HG03460 (cell line): ENCODE measurements around the gene PCBP3.

Experiments
- ATAC-seq: cut with Tn5 transposase; IDR thresholded peaks from one replicate; pipeline ENCODE4 v1.9.1; 2021; ENCODE audit not compliant: unreplicated experiment

Gene PCBP3

DNA sequence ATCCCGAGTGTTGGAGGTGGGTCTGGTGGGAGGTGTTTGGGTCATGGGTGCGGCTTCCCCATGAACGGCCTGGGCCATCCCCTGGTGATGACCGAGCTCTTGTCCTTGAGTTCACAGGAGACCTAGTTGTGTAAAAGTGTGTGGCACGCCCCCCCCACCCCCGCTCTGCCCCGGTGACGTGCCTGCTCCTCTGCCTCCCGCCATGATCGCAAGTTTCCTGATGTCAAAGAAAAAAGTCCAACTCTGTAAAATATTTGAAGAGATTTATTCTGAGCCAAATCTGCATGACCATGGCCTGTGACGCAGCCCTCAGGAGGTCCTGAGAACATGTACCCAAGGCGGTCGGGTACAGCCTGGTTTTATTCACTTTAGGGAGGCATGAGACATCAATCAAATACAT is 212.9 kb downstream of the PCBP3 start:
- no peak for ATAC-seq

- ATAC-seq = no peak
These were observed 213.4 kb downstream of the PCBP3 start for GRCh38 chr21:45856906-45857305.

DNA sequence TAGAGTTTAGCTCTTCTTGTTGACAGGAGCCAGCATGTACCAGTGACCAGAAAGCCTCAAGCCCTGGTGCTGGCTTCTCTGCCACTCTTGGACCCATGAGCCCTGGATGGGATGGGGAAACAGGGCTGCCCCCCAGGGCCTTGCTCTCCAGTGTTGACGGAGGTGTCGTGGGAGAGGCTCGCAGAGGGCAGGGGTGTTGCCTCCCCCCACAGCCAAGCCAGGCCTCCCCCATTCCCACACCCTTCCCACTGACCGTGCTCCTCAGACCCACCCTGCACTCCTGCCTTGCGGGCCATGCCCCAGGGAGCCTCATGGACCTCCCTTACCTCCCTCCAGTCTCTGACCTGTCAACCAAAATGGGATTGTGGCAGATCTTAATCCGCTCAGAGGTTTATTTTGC is 214.2 kb downstream of the PCBP3 start:
- no peak for ATAC-seq

GRCh38 chr21:45858180-45858579 is 214.7 kb downstream of the PCBP3 start:
- no peak for ATAC-seq

DNA sequence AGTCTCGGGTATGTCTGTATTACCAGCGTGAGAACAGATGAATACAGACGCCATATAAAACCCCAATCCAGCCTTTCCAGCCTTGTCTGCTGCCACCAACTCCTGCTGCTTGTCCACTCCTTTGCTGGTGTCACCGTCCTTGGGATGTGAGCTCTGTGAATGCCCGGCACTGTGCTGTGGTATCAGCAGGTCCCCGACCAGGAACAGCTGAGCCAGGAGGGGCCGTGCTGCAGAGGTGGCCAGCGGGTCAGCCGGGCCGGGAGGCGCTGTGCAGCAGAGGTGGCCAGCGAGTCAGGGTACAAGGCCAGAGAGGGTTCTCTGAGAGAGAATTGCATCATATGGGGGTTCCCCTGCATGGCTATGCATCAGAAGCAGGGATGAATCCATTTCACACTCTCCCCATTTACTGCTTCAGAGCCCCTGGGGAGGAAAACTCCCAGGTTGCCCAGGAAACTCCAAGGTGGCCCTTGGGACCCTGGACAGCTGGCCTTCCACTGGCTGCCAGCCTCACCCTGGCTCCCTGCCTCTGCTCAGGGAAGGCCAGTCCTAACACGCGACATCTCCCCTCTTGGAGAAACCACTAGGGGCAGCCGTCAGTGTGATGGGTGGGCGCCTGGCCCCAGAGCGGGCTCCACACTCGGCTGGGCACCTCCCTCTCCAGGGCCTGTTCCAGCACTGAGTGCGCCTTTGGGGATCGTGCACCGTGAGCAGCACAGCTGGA is 215.7 kb downstream of the PCBP3 start:
- ATAC-seq = no peak

DNA sequence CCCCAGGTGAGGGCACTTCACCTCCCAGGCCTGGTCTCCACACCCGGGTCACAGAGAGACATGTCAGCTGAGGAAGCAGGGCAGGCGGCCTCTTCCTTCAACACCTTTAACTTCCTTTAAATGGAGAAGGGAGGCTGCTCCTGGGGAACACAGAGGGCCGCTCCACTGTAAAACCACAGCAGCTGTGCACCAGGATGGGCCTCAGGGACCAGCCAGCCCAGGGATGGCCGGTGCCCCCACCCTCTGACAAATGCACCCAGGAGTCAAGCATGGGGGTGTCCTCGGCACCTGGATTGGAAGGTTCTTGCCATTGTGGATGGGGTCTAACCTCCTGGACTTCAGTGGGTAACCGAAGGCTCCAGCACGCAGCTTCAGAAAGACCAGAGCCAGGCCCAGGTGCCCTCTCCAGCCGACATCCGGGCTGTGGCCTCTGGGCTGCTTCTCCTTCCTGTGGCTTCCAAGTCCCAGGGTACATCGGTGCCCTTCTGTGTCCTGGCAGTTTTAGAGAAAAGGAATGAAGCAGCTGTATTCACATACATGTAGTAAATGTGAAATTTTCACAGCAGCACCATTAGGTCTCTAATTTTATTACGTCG is 216.3 kb downstream of the PCBP3 start:
- ATAC-seq = no peak

GRCh38 chr21:45860493-45861155 is 217.1 kb downstream of the PCBP3 start:
- ATAC-seq = no peak

DNA sequence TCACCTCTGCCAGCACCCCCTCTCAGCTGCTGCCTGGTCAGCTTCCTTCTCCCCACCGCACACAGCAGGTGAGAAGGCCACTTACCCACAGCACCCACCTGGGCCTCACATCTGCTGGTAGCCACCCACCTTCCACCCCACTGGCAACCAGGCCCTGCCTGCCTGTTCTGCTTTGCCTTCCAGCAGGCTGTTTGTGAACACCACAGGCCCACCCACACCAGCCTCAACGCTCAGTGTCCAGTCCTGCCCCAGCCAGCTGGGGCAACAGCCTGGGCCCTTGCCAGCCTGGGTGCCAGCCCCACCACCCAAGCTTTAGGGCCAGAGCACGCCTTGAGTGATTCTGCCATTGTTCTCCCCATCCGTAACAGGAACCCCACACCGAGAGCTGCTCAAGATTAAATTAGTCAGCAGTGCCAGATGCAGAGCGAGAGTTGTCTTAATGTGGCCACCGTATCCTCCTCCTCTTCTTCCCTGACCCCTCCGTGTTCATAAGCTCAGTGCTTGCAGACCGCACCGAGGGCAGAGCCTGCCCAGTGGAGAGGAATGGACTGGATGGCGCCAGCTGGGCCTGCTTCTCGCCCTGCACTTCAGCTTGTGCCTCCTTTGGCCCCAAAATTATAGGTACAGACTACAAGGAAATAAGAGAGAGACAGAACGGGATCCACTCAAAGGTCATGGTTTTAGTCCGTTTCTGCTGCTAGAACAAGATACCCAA is 217.8 kb downstream of the PCBP3 start:
- no peak for ATAC-seq

DNA sequence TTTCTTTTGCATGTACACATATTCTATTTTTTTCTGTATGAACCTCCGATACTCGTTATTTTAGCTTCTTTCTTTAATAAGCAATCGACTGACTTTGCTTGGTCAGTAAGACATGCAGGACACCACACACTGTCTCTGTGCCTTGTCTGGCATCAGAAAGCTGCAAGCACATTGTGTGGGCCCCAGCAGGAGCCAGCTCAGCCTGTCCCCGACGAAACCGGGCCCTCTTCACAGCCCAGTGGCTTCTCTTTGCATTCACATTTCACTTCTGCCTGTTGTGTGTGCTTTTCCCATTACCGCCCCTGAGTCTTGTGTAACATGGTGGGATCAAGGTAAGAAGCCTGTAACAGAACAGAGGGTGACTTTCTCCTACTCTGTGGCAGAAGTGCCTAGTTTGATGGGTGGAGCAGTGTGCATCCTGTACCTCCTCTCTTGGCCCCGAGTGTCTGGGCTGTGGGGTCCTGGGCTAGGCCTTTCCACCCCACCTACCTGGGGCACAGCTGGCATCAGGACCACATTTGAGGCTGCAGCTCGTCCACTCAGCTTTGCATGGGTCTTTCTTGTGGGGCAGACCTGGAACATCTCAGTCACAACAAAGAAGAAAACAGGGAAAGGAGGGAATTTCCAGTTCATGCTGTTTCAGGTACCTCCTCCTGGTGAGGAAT is 219.2 kb downstream of the PCBP3 start:
- ATAC-seq = no peak

DNA sequence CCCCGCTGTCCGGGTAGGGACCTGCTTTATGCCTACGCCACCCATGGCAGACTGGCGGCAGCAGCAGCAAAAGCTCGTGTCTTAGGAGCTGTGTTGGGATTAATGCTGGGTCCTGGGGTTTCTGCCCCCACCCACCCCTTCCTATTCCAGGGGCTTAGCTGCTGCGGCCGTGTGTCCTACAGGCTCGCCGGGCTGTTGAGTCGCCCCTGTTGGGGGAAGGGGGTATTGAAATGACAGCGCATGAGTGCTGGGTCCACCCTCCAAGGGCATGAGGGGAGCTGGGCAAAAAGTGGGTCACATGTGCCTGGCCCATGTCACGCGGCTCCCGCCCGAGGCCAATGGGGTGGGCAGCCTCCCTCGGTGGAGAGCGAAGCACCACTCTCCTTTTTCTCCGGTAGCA is 219.7 kb downstream of the PCBP3 start:
- ATAC-seq = no peak

- ATAC-seq = no peak
These were observed 220.2 kb downstream of the PCBP3 start for GRCh38 chr21:45863751-45864150.

- ATAC-seq = no peak
These were observed 220.9 kb downstream of the PCBP3 start for GRCh38 chr21:45864436-45864835.

DNA sequence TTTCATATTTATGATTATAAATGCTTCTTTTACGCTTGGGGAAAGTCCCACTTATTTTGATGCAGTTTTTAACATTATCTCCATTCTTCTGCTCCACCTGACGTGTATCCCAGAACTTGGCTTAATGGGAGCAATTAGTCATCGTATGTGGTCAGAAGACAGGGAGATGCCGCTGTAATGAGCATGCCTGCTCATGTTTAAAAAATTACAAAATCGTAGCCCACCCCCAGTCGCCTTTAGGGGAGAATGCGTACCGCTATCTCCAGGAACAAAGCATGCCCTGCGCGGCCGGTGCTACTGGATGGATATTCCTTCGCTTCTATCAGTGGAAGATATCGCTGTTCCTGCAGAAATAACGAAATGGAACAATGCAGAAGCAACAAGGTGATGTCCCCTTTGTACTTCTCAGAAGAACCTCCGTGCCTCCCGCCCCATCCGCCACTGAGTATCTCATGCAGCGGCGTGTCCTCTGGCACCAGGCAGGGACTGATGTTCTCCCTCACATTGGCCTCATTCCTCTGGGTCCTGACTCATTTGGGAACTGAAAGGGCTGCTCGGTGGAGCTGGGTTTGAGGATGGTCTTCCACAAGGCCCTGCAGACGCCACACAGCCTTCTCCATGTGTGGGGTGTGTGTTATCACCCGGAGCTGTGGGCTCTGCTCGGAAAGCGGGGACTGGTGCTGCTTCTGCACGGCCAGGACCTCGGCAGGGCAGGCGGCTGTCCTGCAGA is 221.7 kb downstream of the PCBP3 start:
- ATAC-seq = no peak

DNA sequence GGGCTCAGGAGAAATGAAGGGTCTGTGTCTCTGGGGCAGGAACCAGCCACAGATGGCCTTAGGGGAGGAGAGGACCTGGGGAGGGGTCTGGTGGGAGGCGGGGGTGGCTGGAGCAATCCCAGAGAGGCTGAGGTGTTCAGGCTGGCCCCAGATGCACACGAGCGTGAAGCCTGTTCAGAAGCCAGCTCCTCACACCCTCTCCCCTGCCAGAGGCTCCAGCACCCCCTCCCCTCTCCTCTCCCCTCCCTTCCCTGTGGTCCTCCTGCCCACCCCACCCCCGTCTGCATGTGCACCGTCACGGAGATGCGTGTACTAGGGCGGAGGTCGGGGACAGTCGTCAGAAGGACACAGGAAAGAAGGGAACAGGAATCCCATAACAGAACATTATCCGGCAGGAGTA is 223.0 kb downstream of the PCBP3 start:
- ATAC-seq = no peak

DNA sequence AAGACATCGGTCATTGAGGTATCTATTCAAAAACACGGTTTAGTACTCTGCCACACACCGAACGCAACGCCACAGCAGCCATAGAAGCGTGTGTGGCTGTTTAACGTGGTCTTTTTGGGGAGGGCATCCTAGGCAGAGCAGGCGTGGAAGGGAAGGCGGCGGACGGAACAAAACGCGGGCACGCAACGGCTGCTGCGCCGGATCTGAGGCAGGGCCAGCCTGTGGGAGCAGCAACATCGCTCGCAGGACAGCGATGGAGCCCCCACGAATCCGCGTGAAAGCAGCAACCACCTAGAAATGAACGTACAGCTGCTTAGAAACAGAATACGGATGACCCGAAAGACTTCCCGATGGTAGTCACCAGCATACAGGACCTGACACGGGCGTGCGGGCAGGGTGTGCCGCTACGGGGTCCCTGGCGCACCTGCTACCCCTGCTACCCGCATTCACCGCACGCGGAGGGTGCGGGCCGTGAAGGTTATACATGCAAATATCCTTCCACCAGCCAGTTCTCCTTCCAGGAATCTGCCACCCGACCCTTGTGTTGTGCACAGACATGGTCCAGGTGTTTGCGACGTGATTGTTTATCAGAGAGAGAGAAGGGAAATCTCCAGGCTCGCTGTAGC is 223.6 kb downstream of the PCBP3 start:
- no peak for ATAC-seq

GRCh38 chr21:45867671-45868081 is 224.2 kb downstream of the PCBP3 start:
- ATAC-seq = no peak

GRCh38 chr21:45868086-45868485 is 224.6 kb downstream of the PCBP3 start:
- no peak for ATAC-seq

- no peak for ATAC-seq
These were observed 225.0 kb downstream of the PCBP3 start for GRCh38 chr21:45868488-45868887.

GRCh38 chr21:45869121-45870007 is 225.8 kb downstream of the PCBP3 start:
- no peak for ATAC-seq
